OCI-LY7 (cell line): ENCODE measurements around the gene PRPF38A. TPM values are rescaled to one million over a fixed set of nuclear protein-coding genes. Genes with fewer than 3 reads are reported as not detected.

ENCODE experiments used
- BruUV-seq: library from RNA; stranded (reverse); fragments of 400-500 nt; replicated peaks from 2 replicates; lab custom pipeline; 2021; lab: Mats Ljungman, UMichigan
- CTCF ChIA-PET: fragments of 300-600 bp; sonication (Branson Sonifier 250); formaldehyde crosslinking; loops from one replicate; lab custom pipeline; 2022; ENCODE audit warnings: antibody characterized with exemption; ENCODE audit not compliant: unreplicated experiment; lab: Charles Lee
- POLR2A ChIA-PET: fragments of 300-600 bp; sonication (Branson Sonifier 250); formaldehyde crosslinking; loops from one replicate; lab custom pipeline; 2022; ENCODE audit warnings: antibody characterized with exemption; lab: Charles Lee
- DNase-seq: peaks from one replicate; pipeline ENCODE4 v3.0.0-alpha.2; 2015; ENCODE audit warnings: low spot score
- H2AFZ ChIP-seq: fragments of 200-600 bp; sonication (generic), shearing (Covaris generic); 2 replicates; pipeline ENCODE4 v1.6.1; 2014; ENCODE audit warnings: mild to moderate bottlenecking, antibody characterized with exemption, low read length, moderate library complexity
- H3K27ac ChIP-seq: fragments of 200-600 bp; sonication (generic); 2 replicates; pipeline ENCODE4 v1.5.1; 2014; ENCODE audit warnings: mixed run types, low read depth, mild to moderate bottlenecking, moderate library complexity, low read length, inconsistent platforms; ENCODE audit not compliant: poor library complexity, severe bottlenecking
- H3K36me3 ChIP-seq: fragments of 200-600 bp; sonication (generic); 2 replicates; pipeline ENCODE4 v1.6.1; 2014; ENCODE audit warnings: mild to moderate bottlenecking, antibody characterized with exemption, low read length, moderate library complexity, mixed read lengths; ENCODE audit not compliant: insufficient read depth
- H3K4me1 ChIP-seq: fragments of 200-600 bp; sonication (generic); 2 replicates; pipeline ENCODE4 v1.5.1; 2014; ENCODE audit warnings: mild to moderate bottlenecking, low read length; ENCODE audit not compliant: insufficient read depth, poor library complexity, severe bottlenecking
- H3K4me2 ChIP-seq: fragments of 200-600 bp; sonication (generic); 2 replicates; pipeline ENCODE4 v1.6.1; 2014; ENCODE audit warnings: mild to moderate bottlenecking, low read length
- H3K4me3 ChIP-seq: fragments of 200-600 bp; sonication (generic); 2 replicates; pipeline ENCODE4 v1.5.1; 2014; ENCODE audit warnings: mild to moderate bottlenecking, low read depth, low read length; ENCODE audit not compliant: poor library complexity, severe bottlenecking
- H3K79me2 ChIP-seq: fragments of 200-600 bp; sonication (generic); 2 replicates; pipeline ENCODE4 v1.6.1; 2016; ENCODE audit warnings: low read depth, mild to moderate bottlenecking, low read length, moderate library complexity, mixed read lengths; ENCODE audit not compliant: insufficient read depth
- H3K9me2 ChIP-seq: fragments of 200-600 bp; sonication (generic); 2 replicates; pipeline ENCODE4 v1.6.1; 2016; ENCODE audit warnings: mild to moderate bottlenecking, low read length, mixed read lengths; ENCODE audit not compliant: insufficient read depth
- H3K9me3 ChIP-seq: fragments of 200-600 bp; sonication (generic); 2 replicates; pipeline ENCODE4 v1.6.1; 2014; ENCODE audit warnings: mild to moderate bottlenecking, mixed run types, low read length, mixed read lengths
- H4K20me1 ChIP-seq: fragments of 200-600 bp; sonication (generic); 2 replicates; pipeline ENCODE4 v1.6.1; 2014; ENCODE audit warnings: mild to moderate bottlenecking, antibody characterized with exemption, low read length, moderate library complexity, mixed read lengths; ENCODE audit not compliant: insufficient read depth
- EZH2phosphoT487 ChIP-seq: fragments of 200-600 bp; sonication (generic); IDR thresholded peaks from 2 replicates; pipeline ENCODE4 v1.6.1; 2018; ENCODE audit warnings: low read depth, borderline replicate concordance, mild to moderate bottlenecking, mixed run types, antibody characterized with exemption, low read length, moderate library complexity, mixed read lengths
- intact Hi-C: fragments of 100-400 bp; cut with micrococcal nuclease; formaldehyde crosslinking; loops from one replicate; pipeline ENCODE4 v1.10.0; 2022; ENCODE audit not compliant: unreplicated experiment
- total RNA-seq, 2 experiments: library from RNA; depleted of rRNA in 1 of 2; stranded (reverse); fragments of >200 nt in 1 of 2; shearing (Covaris generic) in 1 of 2; gene quantifications; 2 replicates each; pipeline ENCODE4 v1.2.3, GENCODE V29; 2014 to 2022
- TF ChIP-seq, protein P1 (sequence below): fragments of 200-600 bp; sonication (generic); conservative IDR thresholded peaks from 2 replicates; pipeline ENCODE4 v1.5.1; 2014; ENCODE audit warnings: mild to moderate bottlenecking, antibody characterized with exemption, low read length, moderate library complexity, mixed read lengths

PRPF38A gene
- total RNA-seq, 2 experiments from 2014 or later: 23.6 to 82.3 TPM

GRCh38 chr1:52435650-52436049 lies 31.2 kb downstream of the PRPF38A start:
- H3K4me2 ChIP-seq: no peak overlapping the region

GRCh38 chr1:52436817-52437216 lies 32.4 kb downstream of the PRPF38A start:
- no peak overlapping the region for H3K27ac ChIP-seq
- no peak for TF ChIP-seq EZH2phosphoT487
- TF ChIP-seq, protein P1, sequence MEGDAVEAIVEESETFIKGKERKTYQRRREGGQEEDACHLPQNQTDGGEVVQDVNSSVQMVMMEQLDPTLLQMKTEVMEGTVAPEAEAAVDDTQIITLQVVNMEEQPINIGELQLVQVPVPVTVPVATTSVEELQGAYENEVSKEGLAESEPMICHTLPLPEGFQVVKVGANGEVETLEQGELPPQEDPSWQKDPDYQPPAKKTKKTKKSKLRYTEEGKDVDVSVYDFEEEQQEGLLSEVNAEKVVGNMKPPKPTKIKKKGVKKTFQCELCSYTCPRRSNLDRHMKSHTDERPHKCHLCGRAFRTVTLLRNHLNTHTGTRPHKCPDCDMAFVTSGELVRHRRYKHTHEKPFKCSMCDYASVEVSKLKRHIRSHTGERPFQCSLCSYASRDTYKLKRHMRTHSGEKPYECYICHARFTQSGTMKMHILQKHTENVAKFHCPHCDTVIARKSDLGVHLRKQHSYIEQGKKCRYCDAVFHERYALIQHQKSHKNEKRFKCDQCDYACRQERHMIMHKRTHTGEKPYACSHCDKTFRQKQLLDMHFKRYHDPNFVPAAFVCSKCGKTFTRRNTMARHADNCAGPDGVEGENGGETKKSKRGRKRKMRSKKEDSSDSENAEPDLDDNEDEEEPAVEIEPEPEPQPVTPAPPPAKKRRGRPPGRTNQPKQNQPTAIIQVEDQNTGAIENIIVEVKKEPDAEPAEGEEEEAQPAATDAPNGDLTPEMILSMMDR: no peak
- no peaks in the 10 kb centered on the region for H3K79me2 ChIP-seq
- H3K4me3 ChIP-seq: no peak overlapping the region
- H3K9me2 ChIP-seq: no peaks in the 10 kb centered on the region; the same call in 1 of the 2 replicates
- no peaks in the 10 kb centered on the region for H4K20me1 ChIP-seq
- no TSS peak for BruUV-seq
- H2AFZ ChIP-seq: no peak overlapping the region
- POLR2A ChIA-PET: no interaction called here
- H3K4me1 ChIP-seq: no peaks in the 10 kb centered on the region
- intact Hi-C loops: no loop called here
- no peak overlapping the region for H3K4me2 ChIP-seq
- no peak for DNase-seq
- H3K36me3 ChIP-seq: peaks cover 33% of the 10 kb centered on the region; the same call in 1 of the 2 replicates
- H3K9me3 ChIP-seq: no peaks in the 10 kb centered on the region
- CTCF ChIA-PET: no interaction called here

More at GRCh38 chr1:52435650-52436049, 31.2 kb downstream of the PRPF38A start:
- H3K79me2 ChIP-seq: no peaks in the 10 kb centered on the region
- H3K4me3 ChIP-seq: no peak overlapping the region
- no peak overlapping the region for H2AFZ ChIP-seq
- peaks cover 37% of the 10 kb centered on the region for H3K36me3 ChIP-seq
- no peaks in the 10 kb centered on the region for H4K20me1 ChIP-seq
- H3K4me1 ChIP-seq: no peaks in the 10 kb centered on the region
- no peak for DNase-seq
- BruUV-seq: no TSS peak
- no peak for TF ChIP-seq EZH2phosphoT487
- TF ChIP-seq, protein P1: no peak
- ChIA-PET POLR2A (interaction anchor here (0.5 kb wide), 1 partner anchor 260 kb away, joined by 3 read pairs; no protein-coding TSS in a partner anchor), CTCF (no interaction called here)
- H3K27ac ChIP-seq: no peak overlapping the region
- H3K9me2 ChIP-seq: no peaks in the 10 kb centered on the region; the same call in 1 of the 2 replicates
- H3K9me3 ChIP-seq: no peaks in the 10 kb centered on the region
- intact Hi-C loops: no loop called here

DNA sequence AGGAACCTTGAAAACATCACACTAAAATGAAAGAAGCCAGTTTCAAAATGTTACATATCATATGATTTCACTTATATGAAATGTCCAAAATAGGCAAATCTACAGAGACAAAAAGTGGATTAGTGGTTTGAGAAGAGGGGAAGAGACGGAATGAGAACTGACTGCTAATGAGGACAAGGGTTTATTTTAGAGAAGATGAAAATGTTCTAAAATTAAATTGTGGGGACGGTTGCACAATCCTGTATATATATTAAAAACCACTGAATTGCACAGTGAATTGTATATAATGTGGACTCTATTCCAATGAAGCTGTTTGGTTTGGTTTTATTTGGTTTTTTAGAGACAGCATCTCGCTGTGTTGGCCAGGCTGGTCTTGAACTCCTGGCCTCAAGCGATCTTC lies 35.6 kb downstream of the PRPF38A start:
- ChIA-PET POLR2A (interaction anchor here (0.5 to 0.6 kb wide), 3 partner anchors 221 to 393 kb away, joined by 3 to 8 read pairs (median 3); no protein-coding TSS in a partner anchor), CTCF (no interaction called here)
- Histone ChIP-seq H3K4me2 (no peak overlapping the region), H3K4me1 (no peaks in the 10 kb centered on the region), H4K20me1 (no peaks in the 10 kb centered on the region), H3K79me2 (no peaks in the 10 kb centered on the region), H2AFZ (no peak overlapping the region), H3K9me3 (no peaks in the 10 kb centered on the region), H3K36me3 (peaks cover 40% of the 10 kb centered on the region), H3K27ac (no peak overlapping the region), H3K4me3 (no peak overlapping the region), H3K9me2 (no peaks in the 10 kb centered on the region; the same call in 1 of the 2 replicates)
- BruUV-seq: no TSS peak
- DNase-seq: no peak
- intact Hi-C loops: no loop called here
- TF ChIP-seq, protein P1: no peak
- TF ChIP-seq EZH2phosphoT487: no peak
